Natural killer cell (primary cell): Measurements from ENCODE around the gene DOHH. TPM values are rescaled to one million over a fixed set of nuclear protein-coding genes. Genes with fewer than 3 reads are reported as not detected.
A peak's percentile ranks its signal among the peaks of the same experiment; 100 is the strongest.

ENCODE experiments used
- ATAC-seq, 3 donors: fragments of 150-1000 bp in 2 of 3; fragments of 200-7000 bp in 1 of 3; cut with Tn5 transposase; 1 replicate in 1 of 3; 2 replicates in 2 of 3; pipeline ENCODE4 v1.10.0; 2021; ENCODE audit warnings: mild to moderate bottlenecking in 2 of 3, moderate library complexity in 2 of 3
- DNase-seq, 2 donors: peaks; one replicate each; pipeline versions ENCODE4 v3.0.0 to v3.0.0-alpha.2; 2013 to 2021; ENCODE audit warnings: mixed read lengths in 1 of 2
- H3K27ac ChIP-seq: one replicate; pipeline ENCODE4 v1.5.1; 2013; ENCODE audit warnings: mild to moderate bottlenecking, low read length
- H3K27me3 ChIP-seq: one replicate; pipeline ENCODE4 v1.6.1; 2013; ENCODE audit warnings: low read length; ENCODE audit not compliant: control insufficient read depth, insufficient read depth
- H3K36me3 ChIP-seq: one replicate; pipeline ENCODE4 v1.6.1; 2013; ENCODE audit warnings: low read length; ENCODE audit not compliant: control insufficient read depth, insufficient read depth
- H3K4me1 ChIP-seq: one replicate; pipeline ENCODE4 v1.6.1; 2013; ENCODE audit warnings: low read length; ENCODE audit not compliant: control insufficient read depth, insufficient read depth
- H3K4me3 ChIP-seq: one replicate; pipeline ENCODE4 v1.5.1; 2013; ENCODE audit warnings: low read length
- H3K9me3 ChIP-seq: one replicate; pipeline ENCODE4 v1.6.1; 2013; ENCODE audit warnings: low read length; ENCODE audit not compliant: control insufficient read depth, insufficient read depth
- H3K27ac Mint-ChIP-seq, 2 donors: one replicate each; pipeline ENCODE4 v1.8.0; 2022; ENCODE audit warnings: mild to moderate bottlenecking in 2 of 2, mixed read lengths in 2 of 2, moderate library complexity in 1 of 2
- H3K27me3 Mint-ChIP-seq, 2 donors: one replicate each; pipeline ENCODE4 v1.8.0; 2022; ENCODE audit warnings: low read depth in 2 of 2, mixed read lengths in 2 of 2
- H3K36me3 Mint-ChIP-seq: one replicate; pipeline ENCODE4 v1.8.0; 2022; ENCODE audit warnings: mixed read lengths
- H3K4me1 Mint-ChIP-seq, 2 donors: one replicate each; pipeline ENCODE4 v1.8.0; 2022; ENCODE audit warnings: mixed read lengths in 2 of 2
- H3K4me3 Mint-ChIP-seq: one replicate; pipeline ENCODE4 v1.8.0; 2022; ENCODE audit warnings: mild to moderate bottlenecking, moderate library complexity, mixed read lengths
- H3K9me3 Mint-ChIP-seq, 2 donors: one replicate each; pipeline ENCODE4 v1.8.0; 2022; ENCODE audit warnings: mixed read lengths in 2 of 2
- CTCF ChIP-seq: fragments of 200-600 bp; IDR thresholded peaks from one replicate; pipeline ENCODE4 v1.8.0; 2022; ENCODE audit warnings: antibody characterized with exemption
- WGBS: methylation state at CpG from one replicate; pipeline ENCODE4 v1.1.7; 2013; ENCODE audit warnings: missing lambda C conversion rate; ENCODE audit not compliant: insufficient coverage; 5-methylcytosine and 5-hydroxymethylcytosine counted together
- intact Hi-C: fragments of 100-400 bp; cut with micrococcal nuclease; formaldehyde crosslinking; loops from one replicate; pipeline ENCODE4 v1.14.2; 2022
- total RNA-seq, 4 donors: library from RNA; stranded (reverse); fragments of 120-200 nt in 1 of 4; gene quantifications; one replicate each; pipeline versions ENCODE4 v1.2.3 to v1.2.4, GENCODE V29; 2013 to 2022

Gene DOHH
- total RNA-seq, 3 donors from 2014 or later (not counting 1 experiment from before 2014, with no cell fraction given), result 4.5 to 5.9 (median 4.6) TPM

GRCh38 chr19:3482507-3483225 lies 17.8 kb downstream of the DOHH start:
- intact Hi-C loops, result no loop called here
- peaks cover 13 to 29% of the 10 kb centered on the region in 2 donors for H3K4me1 Mint-ChIP-seq
- Histone ChIP-seq H3K9me3 (no peaks in the 10 kb centered on the region), H3K27me3 (no peaks in the 10 kb centered on the region), H3K36me3 (no peaks in the 10 kb centered on the region), H3K27ac (no peak overlapping the region), H3K4me1 (peaks cover 25% of the 10 kb centered on the region), H3K4me3 (no peak overlapping the region)
- H3K36me3 Mint-ChIP-seq, result no peaks in the 10 kb centered on the region
- DNase-seq (no peak), ATAC-seq (no peak)
- 93% methylated on average over 49 of the region's 49 CpGs for WGBS
- no peaks in the 10 kb centered on the region for H3K27me3 Mint-ChIP-seq
- H3K9me3 Mint-ChIP-seq, result no peaks in the 10 kb centered on the region
- H3K27ac Mint-ChIP-seq, result no peak overlapping the region
- no peak overlapping the region for H3K4me3 Mint-ChIP-seq
- TF ChIP-seq CTCF, result no peak

- Histone ChIP-seq H3K27ac (no peak overlapping the region), H3K4me1 (peaks cover 25% of the 10 kb centered on the region), H3K36me3 (no peaks in the 10 kb centered on the region), H3K9me3 (no peaks in the 10 kb centered on the region), H3K4me3 (no peak overlapping the region), H3K27me3 (no peaks in the 10 kb centered on the region)
- H3K27ac Mint-ChIP-seq, result no peak overlapping the region
- intact Hi-C loops, result no loop called here
- no peaks in the 10 kb centered on the region for H3K36me3 Mint-ChIP-seq
- DNase-seq (no peak), ATAC-seq (no peak)
- H3K27me3 Mint-ChIP-seq, result no peaks in the 10 kb centered on the region
- 87% methylated on average over 38 of the region's 38 CpGs for WGBS
- TF ChIP-seq CTCF, result no peak
- H3K4me1 Mint-ChIP-seq, result peaks cover 13 to 29% of the 10 kb centered on the region in 2 donors
- no peaks in the 10 kb centered on the region for H3K9me3 Mint-ChIP-seq
- no peak overlapping the region for H3K4me3 Mint-ChIP-seq
These were observed 19.0 kb downstream of the DOHH start for GRCh38 chr19:3481241-3482090.

- H3K4me1 ChIP-seq, result peaks cover 25% of the 10 kb centered on the region
- H3K27me3 ChIP-seq, result no peaks in the 10 kb centered on the region
- TF ChIP-seq CTCF, result no peak
- Mint-ChIP-seq H3K4me3 (peak within 1 kb of the TSS; percentile 87), H3K27me3 (no peaks in the 10 kb centered on the region), H3K4me1 (peaks cover 13 to 29% of the 10 kb centered on the region in 2 donors), H3K36me3 (no peaks in the 10 kb centered on the region), H3K9me3 (no peaks in the 10 kb centered on the region), H3K27ac (peak within 1 kb of the TSS in 1 of 2 donors; percentile 64)
- no peaks in the 10 kb centered on the region for H3K9me3 ChIP-seq
- ATAC-seq, result no peak
- no peaks in the 10 kb centered on the region for H3K36me3 ChIP-seq
- H3K27ac ChIP-seq, result no peak within 1 kb of the TSS
- no peak for DNase-seq
- intact Hi-C loops, result no loop called here
- 76% methylated on average over 27 of the region's 27 CpGs for WGBS
- H3K4me3 ChIP-seq, result no peak within 1 kb of the TSS
These were observed 19.9 kb downstream of the DOHH start, which contains the start of gene SMIM24 for GRCh38 chr19:3480383-3481091. SMIM24 (minus strand) TSS chr19:3480525; CDS start chr19:3480463, 62 bp downstream.
